Endothelial cell of umbilical vein (primary cell): Measurements from ENCODE around the gene TRAPPC6A.

ENCODE experiments used
- EZH2 ChIP-seq: IDR thresholded peaks from 2 replicates; pipeline ENCODE4 v1.6.1; 2012; ENCODE audit warnings: borderline replicate concordance, low read depth, mild to moderate bottlenecking, moderate library complexity, low read length, inconsistent platforms; ENCODE audit not compliant: severe bottlenecking
- FOS ChIP-seq: IDR thresholded peaks from 2 replicates; pipeline ENCODE4 v1.6.1; 2011; ENCODE audit warnings: mild to moderate bottlenecking, low read length, moderate library complexity, borderline replicate concordance; ENCODE audit not compliant: insufficient read depth
- JUN ChIP-seq: IDR thresholded peaks from 2 replicates; pipeline ENCODE4 v1.6.1; 2011; ENCODE audit warnings: borderline replicate concordance, low read depth; ENCODE audit not compliant: insufficient read length, insufficient read depth
- MYC ChIP-seq: IDR thresholded peaks from one replicate; pipeline ENCODE4 v1.6.1; 2011; ENCODE audit warnings: mild to moderate bottlenecking, low read depth, low read length
- POLR2A ChIP-seq: IDR thresholded peaks from 2 replicates; pipeline ENCODE4 v1.6.1; 2012; ENCODE audit warnings: low read depth, mild to moderate bottlenecking, control low read depth, low read length
- POLR2AphosphoS5 ChIP-seq: IDR thresholded peaks from 2 replicates; pipeline ENCODE4 v1.6.1; 2012; ENCODE audit warnings: low read depth, mild to moderate bottlenecking, control low read depth, low read length, moderate library complexity; ENCODE audit not compliant: insufficient read depth
- TF ChIP-seq, protein P1 (sequence below), 2 donors: IDR thresholded peaks; 1 replicate in 1 of 2; 2 replicates in 1 of 2; pipeline ENCODE4 v1.5.1; 2011; ENCODE audit warnings: low read length in 2 of 2, mild to moderate bottlenecking in 2 of 2, moderate library complexity in 2 of 2, control low read depth in 1 of 2, inconsistent platforms in 1 of 2, low read depth in 1 of 2; ENCODE audit not compliant: insufficient read depth in 1 of 2; ENCODE audit errors: extremely low read depth in 1 of 2
- TF ChIP-seq, protein P2 (sequence below): IDR thresholded peaks from 2 replicates; pipeline ENCODE4 v1.6.1; 2011; ENCODE audit not compliant: insufficient read depth, insufficient read length

DNA sequence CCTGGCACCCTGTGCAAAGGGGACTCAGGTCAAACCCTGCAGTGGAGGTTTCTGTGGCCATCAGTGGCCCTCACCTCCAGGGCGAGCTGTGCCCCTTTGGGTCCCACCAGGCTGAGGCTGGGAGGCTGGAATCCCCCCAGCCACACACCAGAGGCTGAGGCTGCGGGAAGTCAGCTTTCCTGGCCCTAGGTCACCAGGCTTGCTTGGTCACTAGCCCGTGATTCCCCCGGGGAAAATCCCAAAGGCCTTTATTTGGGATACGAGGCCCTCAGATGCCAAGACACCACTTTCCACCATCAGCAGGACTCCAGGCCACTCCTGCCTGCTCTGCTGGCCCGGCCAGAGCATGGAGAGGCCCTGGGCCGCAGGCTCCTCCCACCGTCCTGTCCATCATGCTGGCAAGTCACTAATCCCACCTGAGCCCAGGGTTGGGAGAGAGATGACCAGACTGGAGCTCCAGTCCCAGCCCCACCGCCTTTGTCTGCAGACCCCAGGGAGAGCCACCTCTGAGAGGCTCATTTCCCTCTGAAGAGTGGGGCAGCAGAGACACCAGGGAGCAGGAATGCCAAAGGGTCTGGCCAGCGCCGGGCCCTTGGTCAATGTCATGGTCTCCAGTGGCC, 21.9 kb downstream of the TRAPPC6A start:
- TF ChIP-seq, protein P1, sequence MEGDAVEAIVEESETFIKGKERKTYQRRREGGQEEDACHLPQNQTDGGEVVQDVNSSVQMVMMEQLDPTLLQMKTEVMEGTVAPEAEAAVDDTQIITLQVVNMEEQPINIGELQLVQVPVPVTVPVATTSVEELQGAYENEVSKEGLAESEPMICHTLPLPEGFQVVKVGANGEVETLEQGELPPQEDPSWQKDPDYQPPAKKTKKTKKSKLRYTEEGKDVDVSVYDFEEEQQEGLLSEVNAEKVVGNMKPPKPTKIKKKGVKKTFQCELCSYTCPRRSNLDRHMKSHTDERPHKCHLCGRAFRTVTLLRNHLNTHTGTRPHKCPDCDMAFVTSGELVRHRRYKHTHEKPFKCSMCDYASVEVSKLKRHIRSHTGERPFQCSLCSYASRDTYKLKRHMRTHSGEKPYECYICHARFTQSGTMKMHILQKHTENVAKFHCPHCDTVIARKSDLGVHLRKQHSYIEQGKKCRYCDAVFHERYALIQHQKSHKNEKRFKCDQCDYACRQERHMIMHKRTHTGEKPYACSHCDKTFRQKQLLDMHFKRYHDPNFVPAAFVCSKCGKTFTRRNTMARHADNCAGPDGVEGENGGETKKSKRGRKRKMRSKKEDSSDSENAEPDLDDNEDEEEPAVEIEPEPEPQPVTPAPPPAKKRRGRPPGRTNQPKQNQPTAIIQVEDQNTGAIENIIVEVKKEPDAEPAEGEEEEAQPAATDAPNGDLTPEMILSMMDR (IDR thresholded peaks at IDR 0.05; ENCODE audit: extremely low read depth in 1 of 2, insufficient read depth in 1 of 2, low read depth in 1 of 2, low read length in 2 of 2), result no peak
- TF ChIP-seq POLR2A (no peak), POLR2AphosphoS5 (no peak), FOS (no peak), EZH2 (no peak), JUN (no peak), MYC (no peak)
- TF ChIP-seq, protein P2, sequence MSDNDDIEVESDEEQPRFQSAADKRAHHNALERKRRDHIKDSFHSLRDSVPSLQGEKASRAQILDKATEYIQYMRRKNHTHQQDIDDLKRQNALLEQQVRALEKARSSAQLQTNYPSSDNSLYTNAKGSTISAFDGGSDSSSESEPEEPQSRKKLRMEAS, result no peak
